Fibroblast of lung (primary cell): ENCODE results near the gene GLOD5. TPM values are rescaled to one million over a fixed set of nuclear protein-coding genes. Genes with fewer than 3 reads are reported as not detected.

Experiments used
- DNase-seq, 2 donors: peaks; one replicate each; pipeline versions ENCODE4 v3.0.0 to v3.0.0-alpha.2; 2010; ENCODE audit warnings: low read depth in 2 of 2
- H2AFZ ChIP-seq: 2 replicates; pipeline ENCODE4 v1.5.1; 2012; ENCODE audit warnings: low read length, control low read depth, inconsistent platforms
- H3K27ac ChIP-seq: 2 replicates; pipeline ENCODE4 v1.5.1; 2011; ENCODE audit warnings: low read length, control low read depth; ENCODE audit not compliant: insufficient read depth
- H3K27me3 ChIP-seq: 2 replicates; pipeline ENCODE4 v1.5.1; 2011; ENCODE audit warnings: mild to moderate bottlenecking, low read length; ENCODE audit not compliant: control insufficient read depth, insufficient read depth
- H3K36me3 ChIP-seq: 2 replicates; pipeline ENCODE4 v1.5.1; 2011; ENCODE audit warnings: low read length; ENCODE audit not compliant: control insufficient read depth, insufficient read depth
- H3K4me1 ChIP-seq: 2 replicates; pipeline ENCODE4 v1.5.1; 2011; ENCODE audit warnings: low read length; ENCODE audit not compliant: control insufficient read depth, insufficient read depth; ENCODE audit errors: extremely low read depth
- H3K4me2 ChIP-seq: 2 replicates; pipeline ENCODE4 v1.5.1; 2011; ENCODE audit warnings: low read length, control low read depth; ENCODE audit not compliant: insufficient read depth; ENCODE audit errors: extremely low read depth
- H3K4me3 ChIP-seq, 4 experiments: fragments of 200-600 bp in 1 of 4; sonication (generic) in 1 of 4; replicated peaks in 1 of 4; 2 replicates each; pipeline ENCODE4 v1.5.1; 2011 to 2016; ENCODE audit warnings: low read length in 4 of 4, low read depth in 3 of 4, mild to moderate bottlenecking in 3 of 4, control low read depth in 2 of 4, inconsistent platforms in 1 of 4, mixed read lengths in 1 of 4; ENCODE audit not compliant: insufficient read depth in 1 of 4; ENCODE audit errors: control extremely low read depth in 1 of 4
- H3K79me2 ChIP-seq: 2 replicates; pipeline ENCODE4 v1.5.1; 2012; ENCODE audit warnings: mild to moderate bottlenecking, low read length, inconsistent platforms; ENCODE audit not compliant: control insufficient read depth, insufficient read depth
- H3K9ac ChIP-seq: 2 replicates; pipeline ENCODE4 v1.5.1; 2011; ENCODE audit warnings: mild to moderate bottlenecking, low read length, control low read depth; ENCODE audit not compliant: insufficient read depth
- H3K9me3 ChIP-seq: 2 replicates; pipeline ENCODE4 v1.5.1; 2012; ENCODE audit warnings: low read depth, low read length; ENCODE audit not compliant: control insufficient read depth, insufficient read depth
- H4K20me1 ChIP-seq: 2 replicates; pipeline ENCODE4 v1.5.1; 2011; ENCODE audit warnings: low read length; ENCODE audit not compliant: control insufficient read depth, insufficient read depth; ENCODE audit errors: extremely low read depth
- EZH2 ChIP-seq: IDR thresholded peaks from 2 replicates; pipeline ENCODE4 v1.5.1; 2012; ENCODE audit warnings: low read length, control low read depth, mild to moderate bottlenecking; ENCODE audit errors: missing control alignments
- polyA minus RNA-seq: library from RNA; depleted of rRNA, polyadenylated mRNA; stranded (reverse); fragments of >200 nt; gene quantifications from 2 replicates; pipeline ENCODE4 v1.2.3, GENCODE V29; 2011; ENCODE audit warnings: low replicate concordance
- polyA plus RNA-seq, 2 donors: library from polyadenylated mRNA; depleted of rRNA in 1 of 2; stranded (reverse) in 1 of 2; unstranded in 1 of 2; fragments of >200 nt; gene quantifications; 2 replicates each; pipeline ENCODE4 v1.2.1, GENCODE V29; 2011 to 2012; ENCODE audit warnings: missing spikeins in 1 of 2
- total RNA-seq: library from RNA; depleted of rRNA; stranded (reverse); fragments of >200 nt; gene quantifications from 2 replicates; pipeline ENCODE4 v1.2.1, GENCODE V29; 2014
- TF ChIP-seq, protein P1 (sequence below), 2 donors: IDR thresholded peaks in 1 of 2; conservative IDR thresholded peaks in 1 of 2; 1 replicate in 1 of 2; 2 replicates in 1 of 2; pipeline ENCODE4 v1.5.1; 2011 to 2012; ENCODE audit warnings: low read length in 2 of 2, control low read depth in 1 of 2, inconsistent platforms in 1 of 2, low read depth in 1 of 2, mild to moderate bottlenecking in 1 of 2

The GLOD5 gene
- total RNA-seq: not detected in 2 replicates
- not detected in 2 replicates for polyA plus RNA-seq
- polyA plus RNA-seq (2012): not detected in 2 replicates
- not detected in 2 replicates for polyA minus RNA-seq

DNA sequence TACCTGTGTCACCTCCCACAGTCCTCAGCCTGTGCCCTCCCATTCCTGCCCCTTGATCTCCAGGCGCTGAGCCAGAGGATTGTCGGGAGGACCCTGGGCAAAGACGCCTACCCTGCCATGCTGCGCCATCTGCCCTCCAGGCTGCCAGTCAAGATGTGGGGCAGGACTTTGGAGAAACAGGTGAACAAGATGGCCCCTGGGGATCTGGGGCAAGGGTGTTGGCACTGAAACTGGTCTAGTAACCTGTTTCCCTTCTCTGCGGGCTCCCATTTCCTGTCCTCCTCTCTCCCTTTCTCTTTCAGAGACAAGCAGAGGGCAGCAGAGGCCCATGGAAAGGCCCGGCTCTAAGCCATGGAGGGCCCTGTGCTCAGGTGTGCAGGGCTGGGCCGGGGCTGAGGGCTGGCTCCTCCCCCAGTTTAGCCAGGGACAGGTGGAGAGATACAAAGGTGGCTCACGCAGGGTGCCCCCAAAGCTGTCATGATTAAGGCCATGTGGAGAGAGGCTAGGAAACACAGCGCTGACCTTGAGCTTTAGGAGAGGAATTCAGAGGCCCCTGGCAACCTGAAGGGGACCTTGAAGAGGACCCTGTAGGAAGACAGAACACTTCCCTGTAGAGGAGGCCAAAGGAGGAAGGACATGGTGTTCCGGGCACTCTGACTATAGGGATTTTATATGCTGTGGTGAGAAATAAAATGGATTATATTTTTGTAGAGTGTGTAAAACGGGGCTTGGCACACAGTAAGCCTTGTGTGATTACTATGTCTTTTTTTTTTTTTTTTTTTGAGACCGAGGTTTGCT is at the start of gene GLOD5:
TSS of gene GLOD5 (plus strand) at position 74 of the 798 bp plus-strand sequence. CDS start at position 118, 44 bp downstream.
- no peaks in the 10 kb centered on the region for H3K79me2 ChIP-seq
- TF ChIP-seq, protein P1, sequence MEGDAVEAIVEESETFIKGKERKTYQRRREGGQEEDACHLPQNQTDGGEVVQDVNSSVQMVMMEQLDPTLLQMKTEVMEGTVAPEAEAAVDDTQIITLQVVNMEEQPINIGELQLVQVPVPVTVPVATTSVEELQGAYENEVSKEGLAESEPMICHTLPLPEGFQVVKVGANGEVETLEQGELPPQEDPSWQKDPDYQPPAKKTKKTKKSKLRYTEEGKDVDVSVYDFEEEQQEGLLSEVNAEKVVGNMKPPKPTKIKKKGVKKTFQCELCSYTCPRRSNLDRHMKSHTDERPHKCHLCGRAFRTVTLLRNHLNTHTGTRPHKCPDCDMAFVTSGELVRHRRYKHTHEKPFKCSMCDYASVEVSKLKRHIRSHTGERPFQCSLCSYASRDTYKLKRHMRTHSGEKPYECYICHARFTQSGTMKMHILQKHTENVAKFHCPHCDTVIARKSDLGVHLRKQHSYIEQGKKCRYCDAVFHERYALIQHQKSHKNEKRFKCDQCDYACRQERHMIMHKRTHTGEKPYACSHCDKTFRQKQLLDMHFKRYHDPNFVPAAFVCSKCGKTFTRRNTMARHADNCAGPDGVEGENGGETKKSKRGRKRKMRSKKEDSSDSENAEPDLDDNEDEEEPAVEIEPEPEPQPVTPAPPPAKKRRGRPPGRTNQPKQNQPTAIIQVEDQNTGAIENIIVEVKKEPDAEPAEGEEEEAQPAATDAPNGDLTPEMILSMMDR (conservative IDR thresholded peaks at IDR 0.05 in 1 of 2, IDR thresholded peaks at IDR 0.05 in 1 of 2; ENCODE audit: low read depth in 1 of 2, low read length in 2 of 2): no peak
- no peak for TF ChIP-seq EZH2
- peak in 1 of 2 donors; percentile 2 for DNase-seq

DNA sequence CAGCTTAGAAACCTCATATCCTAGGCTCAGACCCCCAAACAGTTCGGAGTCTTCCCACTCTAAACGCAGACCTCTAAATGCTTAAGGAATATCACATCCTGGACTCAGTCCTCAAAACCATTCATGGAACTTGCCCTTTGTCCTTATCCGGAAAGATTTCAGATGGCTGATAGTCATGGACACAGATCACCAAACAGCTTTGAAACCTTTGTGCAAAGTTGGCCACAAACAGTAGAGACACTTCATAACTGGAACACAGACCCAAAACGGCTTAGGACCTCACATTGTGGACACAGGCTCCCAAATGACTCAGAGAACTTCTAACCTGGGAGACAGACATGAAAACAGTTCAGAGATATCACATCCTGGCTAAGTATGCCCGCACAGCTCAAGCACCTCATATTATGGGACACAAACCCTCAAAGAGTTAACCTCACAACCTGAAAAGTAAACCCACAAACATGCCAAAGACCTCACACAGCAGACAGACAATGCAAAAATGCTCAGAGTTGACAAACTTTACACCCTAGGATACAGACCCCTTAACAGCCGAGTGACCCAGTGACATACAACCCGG is 49.5 kb upstream of the GLOD5 start:
- no peaks in the 10 kb centered on the region for H3K27me3 ChIP-seq
- H3K36me3 ChIP-seq: no peaks in the 10 kb centered on the region
- no peak overlapping the region for H3K4me3 ChIP-seq
- TF ChIP-seq EZH2: no peak
- TF ChIP-seq, protein P1 (conservative IDR thresholded peaks at IDR 0.05 in 1 of 2, IDR thresholded peaks at IDR 0.05 in 1 of 2; ENCODE audit: low read depth in 1 of 2, low read length in 2 of 2): no peak
- H2AFZ ChIP-seq: no peak overlapping the region
- no peak overlapping the region for H3K4me2 ChIP-seq
- H3K4me1 ChIP-seq: peaks cover 3% of the 10 kb centered on the region
- H4K20me1 ChIP-seq: no peaks in the 10 kb centered on the region
- no peak overlapping the region for H3K27ac ChIP-seq
- H3K9ac ChIP-seq: no peak overlapping the region
- no peaks in the 10 kb centered on the region for H3K9me3 ChIP-seq
- no peak for DNase-seq
- H3K79me2 ChIP-seq: no peaks in the 10 kb centered on the region

More for the DNA sequence above, at the start of gene GLOD5:
- Histone ChIP-seq H3K27ac (no peak within 1 kb of the TSS), H3K4me2 (no peak within 1 kb of the TSS), H2AFZ (no peak within 1 kb of the TSS), H3K4me1 (no peaks in the 10 kb centered on the region), H3K27me3 (no peaks in the 10 kb centered on the region), H3K9me3 (no peaks in the 10 kb centered on the region), H3K36me3 (no peaks in the 10 kb centered on the region), H3K9ac (no peak within 1 kb of the TSS), H4K20me1 (no peaks in the 10 kb centered on the region), H3K4me3 (no peak within 1 kb of the TSS)

DNA sequence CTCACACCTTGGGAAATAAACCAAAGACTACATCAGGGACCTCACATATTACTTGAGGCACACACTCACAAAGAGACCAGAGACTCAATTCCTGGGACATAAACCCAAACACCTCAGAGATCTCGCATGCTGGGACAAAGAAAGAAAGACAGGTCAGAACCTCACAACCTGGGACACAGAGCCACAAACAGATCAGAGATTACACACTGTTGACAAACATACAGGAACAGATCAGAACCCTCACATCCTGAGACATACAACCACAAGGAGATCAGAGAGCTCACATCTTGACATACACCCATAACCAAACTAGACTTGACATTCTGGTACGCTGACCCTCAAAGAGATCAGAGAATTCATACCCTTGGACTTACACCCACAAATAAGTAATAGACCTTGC is 47.7 kb upstream of the GLOD5 start:
- Histone ChIP-seq H3K79me2 (no peaks in the 10 kb centered on the region), H3K4me3 (no peak overlapping the region), H3K27ac (no peak overlapping the region), H4K20me1 (no peaks in the 10 kb centered on the region), H3K4me2 (no peak overlapping the region), H3K4me1 (peaks cover 3% of the 10 kb centered on the region), H3K9ac (no peak overlapping the region), H3K27me3 (no peaks in the 10 kb centered on the region), H3K9me3 (no peaks in the 10 kb centered on the region), H3K36me3 (no peaks in the 10 kb centered on the region), H2AFZ (no peak overlapping the region)
- no peak for TF ChIP-seq EZH2
- TF ChIP-seq, protein P1 (conservative IDR thresholded peaks at IDR 0.05 in 1 of 2, IDR thresholded peaks at IDR 0.05 in 1 of 2; ENCODE audit: low read depth in 1 of 2, low read length in 2 of 2): no peak
- no peak for DNase-seq
